Fibroblast of peridontal ligament (primary cell): Measurements from ENCODE around the gene TPCN2.
"Not testable (repeated sequence)": the region's sequence is repeated elsewhere in the genome, so short reads cannot be mapped to it uniquely, and the experiment has no call there.

Experiments
- DNase-seq: peaks from one replicate; pipeline ENCODE4 v3.0.0-alpha.2; 2010; ENCODE audit errors: extremely low read depth

The TPCN2 gene

GRCh38 chr11:69075421-69076128 lies 26.8 kb downstream of the TPCN2 start:
- DNase-seq: peak; percentile 100

- DNase-seq: peak; percentile 37
These were observed 27.5 kb downstream of the TPCN2 start for GRCh38 chr11:69076129-69076791.

GRCh38 chr11:69076977-69077376 lies 28.2 kb downstream of the TPCN2 start:
- DNase-seq: not testable (repeated sequence)

GRCh38 chr11:69078508-69078907 lies 29.8 kb downstream of the TPCN2 start:
- no peak for DNase-seq

- DNase-seq: no peak
These were observed 30.3 kb downstream of the TPCN2 start for GRCh38 chr11:69078930-69079605.

GRCh38 chr11:69079661-69080256 lies 31.0 kb downstream of the TPCN2 start:
- no peak for DNase-seq

GRCh38 chr11:69080257-69080995 lies 31.7 kb downstream of the TPCN2 start:
- DNase-seq: peak; percentile 32

- no peak for DNase-seq
These were observed 32.4 kb downstream of the TPCN2 start for GRCh38 chr11:69081180-69081579.

GRCh38 chr11:69083531-69084247 lies 35.0 kb downstream of the TPCN2 start:
- no peak for DNase-seq

GRCh38 chr11:69084371-69084770 lies 35.6 kb downstream of the TPCN2 start:
- no peak for DNase-seq

GRCh38 chr11:69085490-69086095 lies 36.9 kb downstream of the TPCN2 start:
- DNase-seq: no peak

GRCh38 chr11:69086152-69087132 lies 37.7 kb downstream of the TPCN2 start:
- DNase-seq: peak; percentile 19

GRCh38 chr11:69087133-69087524 lies 38.4 kb downstream of the TPCN2 start:
- no peak for DNase-seq

- no peak for DNase-seq
These were observed 39.1 kb downstream of the TPCN2 start for GRCh38 chr11:69087811-69088210.

- peak; percentile 81 for DNase-seq
These were observed 40.0 kb downstream of the TPCN2 start for GRCh38 chr11:69088676-69089146.

GRCh38 chr11:69089258-69089657 lies 40.5 kb downstream of the TPCN2 start:
- DNase-seq: peak; percentile 72

GRCh38 chr11:69091638-69092165 lies 43.0 kb downstream of the TPCN2 start:
- DNase-seq: no peak

GRCh38 chr11:69092263-69092662 lies 43.5 kb downstream of the TPCN2 start:
- DNase-seq: no peak

- DNase-seq: no peak
These were observed 44.4 kb downstream of the TPCN2 start for GRCh38 chr11:69093106-69093505.
